ENCODE results near the gene LRRC53. TPM values are rescaled to one million over a fixed set of nuclear protein-coding genes. Genes with fewer than 3 reads are reported as not detected.

The LRRC53 gene
- total RNA-seq, 1 experiment from 2014 or later = not detected

GRCh38 chr1:74457253-74457652, 55.2 kb downstream of the LRRC53 start:
- in situ Hi-C loops (cut with HindIII; ENCODE audit: low pct_unique_long_range_greater_than_20kb, low sequenced_read_pairs) = no loop called here
- no peak for DNase-seq (ENCODE audit: low read depth)

- in situ Hi-C loops (cut with HindIII; ENCODE audit: low pct_unique_long_range_greater_than_20kb, low sequenced_read_pairs) = no loop called here
- no peak for DNase-seq (ENCODE audit: low read depth)
Observed at GRCh38 chr1:74455390-74455789, 57.0 kb downstream of the LRRC53 start.

GRCh38 chr1:74453277-74453676, 59.1 kb downstream of the LRRC53 start:
- in situ Hi-C loops (cut with HindIII; ENCODE audit: low pct_unique_long_range_greater_than_20kb, low sequenced_read_pairs) = no loop called here
- DNase-seq (ENCODE audit: low read depth) = no peak

- DNase-seq (ENCODE audit: low read depth) = no peak
- in situ Hi-C loops (cut with HindIII; ENCODE audit: low pct_unique_long_range_greater_than_20kb, low sequenced_read_pairs) = no loop called here
Observed at GRCh38 chr1:74452035-74452434, 60.4 kb downstream of the LRRC53 start.

GRCh38 chr1:74437035-74437434, 75.4 kb downstream of the LRRC53 start:
- DNase-seq (ENCODE audit: low read depth) = no peak
- in situ Hi-C loops (cut with HindIII; ENCODE audit: low pct_unique_long_range_greater_than_20kb, low sequenced_read_pairs) = no loop called here

- in situ Hi-C loops (cut with HindIII; ENCODE audit: low pct_unique_long_range_greater_than_20kb, low sequenced_read_pairs) = no loop called here
Observed at GRCh38 chr1:74436078-74436477, 76.3 kb downstream of the LRRC53 start.

GRCh38 chr1:74434321-74434720, 78.1 kb downstream of the LRRC53 start:
- in situ Hi-C loops (cut with HindIII; ENCODE audit: low pct_unique_long_range_greater_than_20kb, low sequenced_read_pairs) = no loop called here
- no peak for DNase-seq (ENCODE audit: low read depth)

More at GRCh38 chr1:74436078-74436477, 76.3 kb downstream of the LRRC53 start:
- DNase-seq (ENCODE audit: low read depth) = no peak

GRCh38 chr1:74432325-74432724, 80.1 kb downstream of the LRRC53 start:
- in situ Hi-C loops (cut with HindIII; ENCODE audit: low pct_unique_long_range_greater_than_20kb, low sequenced_read_pairs) = no loop called here
- DNase-seq (ENCODE audit: low read depth) = no peak

- in situ Hi-C loops (cut with HindIII; ENCODE audit: low pct_unique_long_range_greater_than_20kb, low sequenced_read_pairs) = no loop called here
- DNase-seq (ENCODE audit: low read depth) = no peak
Observed at GRCh38 chr1:74431531-74431930, 80.9 kb downstream of the LRRC53 start.

GRCh38 chr1:74430342-74430934, 82.0 kb downstream of the LRRC53 start:
- no peak for DNase-seq (ENCODE audit: low read depth)
- in situ Hi-C loops (cut with HindIII; ENCODE audit: low pct_unique_long_range_greater_than_20kb, low sequenced_read_pairs) = no loop called here

- in situ Hi-C loops (cut with HindIII; ENCODE audit: low pct_unique_long_range_greater_than_20kb, low sequenced_read_pairs) = no loop called here
- no peak for DNase-seq (ENCODE audit: low read depth)
Observed at GRCh38 chr1:74429580-74429979, 82.8 kb downstream of the LRRC53 start.

- no peak for DNase-seq (ENCODE audit: low read depth)
- in situ Hi-C loops (cut with HindIII; ENCODE audit: low pct_unique_long_range_greater_than_20kb, low sequenced_read_pairs) = no loop called here
Observed at GRCh38 chr1:74427681-74428080, 84.7 kb downstream of the LRRC53 start.

GRCh38 chr1:74426208-74426937, 86.0 kb downstream of the LRRC53 start:
- in situ Hi-C loops (cut with HindIII; ENCODE audit: low pct_unique_long_range_greater_than_20kb, low sequenced_read_pairs) = no loop called here
- no peak for DNase-seq (ENCODE audit: low read depth)

GRCh38 chr1:74425676-74426075, 86.7 kb downstream of the LRRC53 start:
- DNase-seq (ENCODE audit: low read depth) = no peak
- in situ Hi-C loops (cut with HindIII; ENCODE audit: low pct_unique_long_range_greater_than_20kb, low sequenced_read_pairs) = no loop called here

- in situ Hi-C loops (cut with HindIII; ENCODE audit: low pct_unique_long_range_greater_than_20kb, low sequenced_read_pairs) = no loop called here
- DNase-seq (ENCODE audit: low read depth) = no peak
Observed at GRCh38 chr1:74423471-74423870, 88.9 kb downstream of the LRRC53 start.

GRCh38 chr1:74422421-74423292, 89.8 kb downstream of the LRRC53 start:
- DNase-seq (ENCODE audit: low read depth) = no peak
- in situ Hi-C loops (cut with HindIII; ENCODE audit: low pct_unique_long_range_greater_than_20kb, low sequenced_read_pairs) = no loop called here

- no peak for DNase-seq (ENCODE audit: low read depth)
- in situ Hi-C loops (cut with HindIII; ENCODE audit: low pct_unique_long_range_greater_than_20kb, low sequenced_read_pairs) = no loop called here
Observed at GRCh38 chr1:74420467-74420866, 91.9 kb downstream of the LRRC53 start.

Data from Caki2 (cell line).